Anterior cingulate cortex (tissue), 58 donors: ENCODE results near the gene GREB1.

Experiments used
- DNase-seq, 58 donors: peaks; one replicate each; lab custom pipeline; 2025; lab: John Stamatoyannopoulos, UW

The GREB1 gene

GRCh38 chr2:11677136-11678055 lies 143.6 kb downstream of the GREB1 start:
- peak in 32 of 58 donors; percentile 15 to 68 (median 42) for DNase-seq

GRCh38 chr2:11678306-11678960 lies 144.6 kb downstream of the GREB1 start:
- DNase-seq: no peak

- DNase-seq: no peak
These were observed 145.2 kb downstream of the GREB1 start for GRCh38 chr2:11679016-11679415.

- peak in 2 of 58 donors; percentile 18 to 33 for DNase-seq
These were observed 145.8 kb downstream of the GREB1 start for GRCh38 chr2:11679486-11680181.

- peak in 3 of 58 donors; percentile 10 to 24 (median 18) for DNase-seq
These were observed 146.5 kb downstream of the GREB1 start for GRCh38 chr2:11680182-11680900.

GRCh38 chr2:11680901-11681721 lies 147.3 kb downstream of the GREB1 start:
- no peak for DNase-seq

GRCh38 chr2:11681722-11682589 lies 148.1 kb downstream of the GREB1 start:
- peak in 24 of 58 donors; percentile 10 to 70 (median 26) for DNase-seq

GRCh38 chr2:11682590-11682915 lies 148.7 kb downstream of the GREB1 start:
- DNase-seq: no peak

- no peak for DNase-seq
These were observed 149.6 kb downstream of the GREB1 start for GRCh38 chr2:11683476-11683875.

- DNase-seq: no peak
These were observed 150.1 kb downstream of the GREB1 start for GRCh38 chr2:11683966-11684365.

- DNase-seq: no peak
These were observed 151.1 kb downstream of the GREB1 start for GRCh38 chr2:11684894-11685460.

GRCh38 chr2:11685906-11686470 lies 152.1 kb downstream of the GREB1 start:
- DNase-seq: no peak

- no peak for DNase-seq
These were observed 153.9 kb downstream of the GREB1 start for GRCh38 chr2:11687736-11688135.

- DNase-seq: peak in 35 of 58 donors; percentile 5 to 71 (median 43)
These were observed 154.6 kb downstream of the GREB1 start for GRCh38 chr2:11688222-11689069.

- DNase-seq: no peak
These were observed 157.3 kb downstream of the GREB1 start for GRCh38 chr2:11691076-11691660.
